NB4 (cell line): Measurements from ENCODE around the gene CALCOCO1.

Experiments
- DNase-seq: peaks from one replicate; pipeline ENCODE4 v3.0.0; 2010; ENCODE audit warnings: low read depth
- H3K4me3 ChIP-seq: one replicate; pipeline ENCODE4 v1.5.1; 2011; ENCODE audit warnings: mild to moderate bottlenecking, low read depth, low read length, moderate library complexity
- MYC ChIP-seq: IDR thresholded peaks from 2 replicates; pipeline ENCODE4 v1.6.1; 2011; ENCODE audit warnings: low read depth, low read length
- POLR2A ChIP-seq: IDR thresholded peaks from 2 replicates; pipeline ENCODE4 v1.6.1; 2011; ENCODE audit warnings: mild to moderate bottlenecking; ENCODE audit not compliant: insufficient read length; ENCODE audit errors: extremely low read depth
- TF ChIP-seq, protein P1 (sequence below): IDR thresholded peaks from 2 replicates; pipeline ENCODE4 v1.6.1; 2011; ENCODE audit warnings: low read depth, low read length
- TF ChIP-seq, protein P2 (sequence below): IDR thresholded peaks from one replicate; pipeline ENCODE4 v1.5.1; 2012; ENCODE audit warnings: low read depth, low read length

Gene CALCOCO1

DNA sequence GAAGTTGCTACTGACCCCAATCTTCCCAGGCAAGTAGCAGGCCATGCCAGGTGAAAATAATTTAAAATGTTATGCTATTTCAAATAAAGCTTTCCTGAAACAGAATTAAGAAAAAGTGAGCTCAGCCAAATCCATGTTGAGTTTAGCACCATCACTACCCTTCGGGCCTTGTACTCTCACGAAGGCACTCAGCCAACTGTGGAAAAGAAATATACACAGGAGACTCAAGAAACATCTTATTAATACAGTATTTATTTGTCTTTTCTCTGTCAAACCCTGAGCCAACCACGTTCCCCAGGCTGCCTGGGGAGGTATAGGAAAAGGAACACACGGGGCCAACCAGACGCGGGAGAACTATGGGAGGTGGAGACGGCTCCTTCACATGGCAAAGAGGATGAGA, 62.3 kb downstream of the CALCOCO1 start:
- TF ChIP-seq POLR2A (no peak), MYC (no peak)
- TF ChIP-seq, protein P1, sequence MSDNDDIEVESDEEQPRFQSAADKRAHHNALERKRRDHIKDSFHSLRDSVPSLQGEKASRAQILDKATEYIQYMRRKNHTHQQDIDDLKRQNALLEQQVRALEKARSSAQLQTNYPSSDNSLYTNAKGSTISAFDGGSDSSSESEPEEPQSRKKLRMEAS: no peak
- TF ChIP-seq, protein P2, sequence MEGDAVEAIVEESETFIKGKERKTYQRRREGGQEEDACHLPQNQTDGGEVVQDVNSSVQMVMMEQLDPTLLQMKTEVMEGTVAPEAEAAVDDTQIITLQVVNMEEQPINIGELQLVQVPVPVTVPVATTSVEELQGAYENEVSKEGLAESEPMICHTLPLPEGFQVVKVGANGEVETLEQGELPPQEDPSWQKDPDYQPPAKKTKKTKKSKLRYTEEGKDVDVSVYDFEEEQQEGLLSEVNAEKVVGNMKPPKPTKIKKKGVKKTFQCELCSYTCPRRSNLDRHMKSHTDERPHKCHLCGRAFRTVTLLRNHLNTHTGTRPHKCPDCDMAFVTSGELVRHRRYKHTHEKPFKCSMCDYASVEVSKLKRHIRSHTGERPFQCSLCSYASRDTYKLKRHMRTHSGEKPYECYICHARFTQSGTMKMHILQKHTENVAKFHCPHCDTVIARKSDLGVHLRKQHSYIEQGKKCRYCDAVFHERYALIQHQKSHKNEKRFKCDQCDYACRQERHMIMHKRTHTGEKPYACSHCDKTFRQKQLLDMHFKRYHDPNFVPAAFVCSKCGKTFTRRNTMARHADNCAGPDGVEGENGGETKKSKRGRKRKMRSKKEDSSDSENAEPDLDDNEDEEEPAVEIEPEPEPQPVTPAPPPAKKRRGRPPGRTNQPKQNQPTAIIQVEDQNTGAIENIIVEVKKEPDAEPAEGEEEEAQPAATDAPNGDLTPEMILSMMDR: no peak
- no peak for DNase-seq
- no peak overlapping the region for H3K4me3 ChIP-seq

DNA sequence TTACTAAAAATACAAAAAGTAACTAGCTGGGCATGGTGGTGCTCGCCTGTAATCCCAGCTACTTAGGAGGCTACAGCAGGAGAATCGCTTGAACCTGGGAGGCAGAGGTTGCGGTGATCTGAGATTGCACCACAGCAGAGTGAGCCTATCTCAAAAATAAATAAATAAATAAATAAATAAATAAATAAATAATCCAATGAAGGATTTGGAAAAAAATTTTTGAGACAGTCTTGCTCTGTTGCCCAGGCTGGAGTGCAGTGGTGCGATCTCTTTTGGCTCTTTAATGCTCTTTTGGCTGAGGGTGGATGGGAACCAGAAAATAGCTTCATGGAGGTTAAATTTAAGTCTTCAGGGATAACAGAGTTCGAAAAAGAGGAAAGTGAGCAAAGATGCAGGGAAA, 63.1 kb downstream of the CALCOCO1 start:
- no peak for DNase-seq
- TF ChIP-seq POLR2A: no peak
- TF ChIP-seq, protein P1: no peak
- no peak for TF ChIP-seq MYC
- no peak overlapping the region for H3K4me3 ChIP-seq

DNA sequence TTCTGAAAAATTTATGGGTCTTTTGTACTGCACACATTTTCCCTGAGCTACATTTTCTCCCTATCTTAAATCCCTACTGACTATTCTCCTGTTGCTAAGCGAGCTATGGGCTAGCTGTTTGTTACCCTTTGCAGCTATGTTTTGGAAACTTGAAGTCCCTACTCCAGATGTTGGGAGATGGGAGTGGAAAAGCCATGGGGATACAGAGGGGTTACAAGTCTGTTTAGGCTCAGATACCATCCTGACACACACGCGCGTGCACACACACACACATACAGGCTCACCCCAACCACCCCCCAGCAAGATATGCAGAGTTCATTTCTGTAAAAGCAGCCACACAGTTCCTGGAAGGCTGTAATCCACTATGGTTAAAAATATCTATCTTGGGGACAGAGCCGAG, 67.2 kb downstream of the CALCOCO1 start:
- H3K4me3 ChIP-seq: no peak overlapping the region
- TF ChIP-seq MYC (no peak), POLR2A (no peak)
- TF ChIP-seq, protein P1: no peak
- TF ChIP-seq, protein P2: no peak
- DNase-seq: no peak

DNA sequence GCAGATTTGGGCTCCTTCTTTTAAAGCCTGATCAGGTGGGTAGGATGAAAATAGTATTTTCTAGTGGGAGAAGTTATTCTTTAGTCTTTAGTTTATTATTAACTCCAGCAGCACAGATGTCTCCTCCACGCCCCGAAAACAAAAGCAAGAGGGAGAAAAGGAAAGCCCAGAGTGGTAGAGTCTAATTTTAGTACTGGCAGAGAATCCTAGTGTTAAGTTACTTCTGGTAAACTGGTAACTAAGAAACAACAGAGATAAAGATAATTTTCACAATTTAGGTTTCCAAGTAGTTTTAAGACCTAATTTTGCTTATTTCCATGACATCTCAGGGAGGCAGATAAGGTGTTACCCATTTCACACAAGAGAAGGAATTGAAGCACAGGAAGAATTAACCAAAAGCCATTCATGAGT, 67.7 kb downstream of the CALCOCO1 start:
- no peak overlapping the region for H3K4me3 ChIP-seq
- no peak for TF ChIP-seq MYC
- TF ChIP-seq POLR2A: no peak
- TF ChIP-seq, protein P2: no peak
- TF ChIP-seq, protein P1: no peak
- DNase-seq: no peak

DNA sequence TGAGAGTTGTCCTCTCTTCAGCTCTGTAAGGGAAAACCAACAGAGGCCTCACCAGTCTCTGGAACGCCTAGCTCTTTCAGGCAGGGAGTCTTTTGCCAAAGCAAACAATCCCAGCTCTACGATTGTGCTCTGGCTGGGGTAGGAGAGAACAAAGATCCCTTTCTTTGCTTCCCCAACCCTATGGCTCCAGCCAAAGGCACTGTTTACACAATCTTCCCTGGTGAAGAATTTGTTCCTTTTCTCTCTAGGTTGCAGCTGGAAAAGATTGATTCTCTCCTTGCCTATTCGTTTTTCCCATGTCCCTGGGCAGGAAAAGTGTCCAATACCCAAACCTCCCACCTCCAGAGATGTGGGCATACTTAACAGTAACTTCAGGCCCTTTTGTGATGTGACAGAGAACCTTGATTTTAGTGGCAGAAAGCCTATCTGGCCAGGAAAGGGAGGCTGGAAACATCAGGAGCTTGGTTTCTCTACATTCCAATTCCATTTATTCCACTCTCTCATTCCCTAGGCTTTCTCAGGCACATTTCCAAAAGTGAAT, 68.2 kb downstream of the CALCOCO1 start:
- no peak for DNase-seq
- TF ChIP-seq, protein P1: no peak
- TF ChIP-seq MYC: no peak
- TF ChIP-seq POLR2A: no peak
- TF ChIP-seq, protein P2: no peak
- H3K4me3 ChIP-seq: no peak overlapping the region
